ENCODE data around the gene WDR26.

Gene WDR26

DNA sequence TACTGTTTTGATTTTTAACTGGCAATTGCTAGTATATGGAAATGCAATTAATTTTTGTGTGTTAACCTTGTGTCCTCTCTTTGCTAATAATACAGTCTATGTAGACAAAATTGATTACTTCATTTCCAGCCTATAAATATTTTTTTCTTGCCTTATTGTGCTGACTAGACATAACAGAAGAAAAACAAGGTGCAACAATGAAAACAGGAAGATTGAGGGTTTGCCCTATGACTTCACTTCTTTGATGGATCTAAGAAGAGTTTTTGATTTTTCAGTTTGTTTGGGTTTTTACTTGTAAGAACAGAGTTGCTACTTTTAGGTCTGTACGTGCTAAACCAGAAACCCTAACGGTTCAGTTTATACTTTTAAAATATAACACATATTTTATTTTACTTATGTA, 86.5 kb downstream of the WDR26 start:
- DNase-seq, result no peak

GRCh38 chr1:224343679-224344078, 90.9 kb downstream of the WDR26 start:
- DNase-seq, result no peak

GRCh38 chr1:224340453-224341384, 93.9 kb downstream of the WDR26 start:
- peak in 1 of 14 donors; percentile 2 for DNase-seq

- no peak for DNase-seq
Observed at GRCh38 chr1:224339442-224340033, 95.1 kb downstream of the WDR26 start.

DNA sequence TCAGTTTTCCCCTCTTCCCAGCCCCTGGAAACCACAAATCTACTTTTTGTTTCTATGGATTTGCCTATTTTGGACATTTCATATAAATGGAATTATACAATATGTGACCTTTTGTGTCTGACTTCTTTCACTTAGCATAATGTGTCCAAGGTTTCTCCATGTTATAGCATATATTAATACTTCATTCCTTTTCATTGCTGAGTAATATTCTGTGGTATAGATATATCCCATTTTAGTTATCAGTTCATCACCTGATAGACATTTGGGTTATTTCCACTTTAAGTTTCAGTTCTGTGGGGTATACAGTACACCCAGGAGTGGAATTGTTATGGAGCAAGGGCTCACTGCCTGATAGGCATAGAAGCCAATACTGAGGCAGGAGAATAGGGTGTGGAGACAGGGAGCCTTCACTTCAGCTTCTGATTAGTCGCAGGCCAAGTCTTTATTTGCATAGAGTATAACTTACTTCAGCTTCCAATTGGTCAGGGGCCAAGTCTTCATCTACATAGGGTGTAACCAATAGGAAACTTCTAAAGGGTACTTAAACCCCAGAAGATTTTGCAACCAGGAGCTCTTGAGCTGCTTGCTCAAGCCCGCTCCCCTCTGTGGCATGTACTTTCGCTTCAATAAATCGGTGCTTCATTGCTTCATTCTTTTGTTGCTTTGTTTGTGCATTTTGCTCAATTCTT, 96.3 kb downstream of the WDR26 start:
- no peak for DNase-seq

Measured in C1 segment of cervical spinal cord (tissue), 14 donors.